Endothelial cell of umbilical vein (primary cell): ENCODE data around the gene OR5B12. TPM values are rescaled to one million over a fixed set of nuclear protein-coding genes. Genes with fewer than 3 reads are reported as not detected.

Experiments
- BruUV-seq: library from RNA; stranded (reverse); fragments of 400-500 nt; replicated peaks from 2 replicates; lab custom pipeline; 2021; lab: Mats Ljungman, UMichigan
- CTCF ChIA-PET: fragments of 300-600, 350-600 bp; sonication (Branson Sonifier 250); formaldehyde crosslinking; loops from one replicate; lab custom pipeline; 2021; ENCODE audit warnings: antibody characterized with exemption, inconsistent platforms; lab: Charles Lee
- POLR2A ChIA-PET: fragments of 300-600, 350-600 bp; sonication (Branson Sonifier 250); formaldehyde crosslinking; loops from one replicate; lab custom pipeline; 2021; ENCODE audit warnings: antibody characterized with exemption, inconsistent platforms; lab: Charles Lee
- DNase-seq: peaks from one replicate; pipeline ENCODE4 v3.0.0-alpha.2; 2011; ENCODE audit warnings: low read depth, low spot score
- FAIRE-seq: peaks from 2 replicates; lab custom pipeline; 2011; peaks lifted over from hg19 to GRCh38; lab: Jason Lieb, UNC
- H2AFZ ChIP-seq: 2 replicates; pipeline ENCODE4 v1.6.0; 2012; ENCODE audit warnings: low read depth, low read length, control low read depth, inconsistent platforms
- H3K27ac ChIP-seq: 2 replicates; pipeline ENCODE4 v1.5.1; 2011; ENCODE audit warnings: low read depth, mild to moderate bottlenecking, control low read depth, low read length, moderate library complexity; ENCODE audit not compliant: insufficient read depth
- H3K27me3 ChIP-seq, 2 experiments: 2 replicates each; pipeline versions ENCODE4 v1.6.0 to v1.6.1; 2011; ENCODE audit warnings: low read length in 2 of 2, mixed read lengths in 1 of 2; ENCODE audit not compliant: control insufficient read depth in 2 of 2, insufficient read depth in 2 of 2
- H3K36me3 ChIP-seq, 2 experiments: 2 replicates in 1 of 2; 3 replicates in 1 of 2; pipeline ENCODE4 v1.5.1; 2011; ENCODE audit warnings: low read length in 2 of 2, mild to moderate bottlenecking in 1 of 2, moderate library complexity in 1 of 2; ENCODE audit not compliant: control insufficient read depth in 2 of 2, insufficient read depth in 2 of 2; ENCODE audit errors: extremely low read depth in 1 of 2
- H3K4me1 ChIP-seq: 3 replicates; pipeline ENCODE4 v1.5.1; 2011; ENCODE audit warnings: mild to moderate bottlenecking, low read length; ENCODE audit not compliant: control insufficient read depth, insufficient read depth; ENCODE audit errors: extremely low read depth
- H3K4me2 ChIP-seq: 2 replicates; pipeline ENCODE4 v1.6.1; 2011; ENCODE audit warnings: low read length, control low read depth, mixed read lengths; ENCODE audit not compliant: insufficient read depth
- H3K4me3 ChIP-seq, 3 experiments: fragments of 200-600 bp in 1 of 3; sonication (generic), shearing (Covaris generic) in 1 of 3; replicated peaks in 1 of 3; 2 replicates each; pipeline ENCODE4 v1.5.1; 2011 to 2016; ENCODE audit warnings: control low read depth in 3 of 3, low read length in 3 of 3, mild to moderate bottlenecking in 2 of 3, inconsistent platforms in 1 of 3, low read depth in 1 of 3, moderate library complexity in 1 of 3; ENCODE audit not compliant: insufficient read depth in 1 of 3
- H3K79me2 ChIP-seq: 2 replicates; pipeline ENCODE4 v1.6.0; 2012; ENCODE audit warnings: low read length, inconsistent platforms; ENCODE audit not compliant: control insufficient read depth, insufficient read depth
- H3K9ac ChIP-seq: replicated peaks from 2 replicates; pipeline ENCODE3; 2011; ENCODE audit warnings: low read length, control low read depth; ENCODE audit not compliant: insufficient read depth; ENCODE audit errors: extremely low read depth
- H3K9me1 ChIP-seq: replicated peaks from 3 replicates; pipeline ENCODE4 v1.6.0; 2011; ENCODE audit warnings: mild to moderate bottlenecking, low read length; ENCODE audit not compliant: control insufficient read depth, insufficient read depth; ENCODE audit errors: extremely low read depth
- H3K9me3 ChIP-seq: replicated peaks from 2 replicates; pipeline ENCODE4 v1.5.1; 2012; ENCODE audit warnings: low read length, inconsistent platforms; ENCODE audit not compliant: control insufficient read depth, insufficient read depth
- H4K20me1 ChIP-seq: replicated peaks from 2 replicates; pipeline ENCODE3; 2011; ENCODE audit warnings: mild to moderate bottlenecking, low read length; ENCODE audit not compliant: control insufficient read depth, insufficient read depth; ENCODE audit errors: extremely low read depth
- EZH2 ChIP-seq: IDR thresholded peaks from 2 replicates; pipeline ENCODE4 v1.6.1; 2012; ENCODE audit warnings: borderline replicate concordance, low read depth, mild to moderate bottlenecking, moderate library complexity, low read length, inconsistent platforms; ENCODE audit not compliant: severe bottlenecking
- FOS ChIP-seq: IDR thresholded peaks from 2 replicates; pipeline ENCODE4 v1.6.1; 2011; ENCODE audit warnings: mild to moderate bottlenecking, low read length, moderate library complexity, borderline replicate concordance; ENCODE audit not compliant: insufficient read depth
- GATA2 ChIP-seq: IDR thresholded peaks from 2 replicates; pipeline ENCODE4 v1.7.0; 2011; ENCODE audit warnings: low read depth, mild to moderate bottlenecking, moderate library complexity, mixed read lengths, low read length; ENCODE audit not compliant: insufficient read length, insufficient read depth
- JUN ChIP-seq: IDR thresholded peaks from 2 replicates; pipeline ENCODE4 v1.6.1; 2011; ENCODE audit warnings: borderline replicate concordance, low read depth; ENCODE audit not compliant: insufficient read length, insufficient read depth
- MYC ChIP-seq: IDR thresholded peaks from one replicate; pipeline ENCODE4 v1.6.1; 2011; ENCODE audit warnings: mild to moderate bottlenecking, low read depth, low read length
- POLR2A ChIP-seq: IDR thresholded peaks from 2 replicates; pipeline ENCODE4 v1.6.1; 2012; ENCODE audit warnings: low read depth, mild to moderate bottlenecking, control low read depth, low read length
- POLR2AphosphoS5 ChIP-seq: IDR thresholded peaks from 2 replicates; pipeline ENCODE4 v1.6.1; 2012; ENCODE audit warnings: low read depth, mild to moderate bottlenecking, control low read depth, low read length, moderate library complexity; ENCODE audit not compliant: insufficient read depth
- dilution Hi-C: fragments of 300-500 bp; cut with MboI; formaldehyde crosslinking; loops from one replicate; pipeline ENCODE4 v1.15.0; 2019; ENCODE audit warnings: low sequenced_read_pairs; ENCODE audit not compliant: extremely low pct_ligation_motif_present
- intact Hi-C: fragments of 100-400 bp; cut with micrococcal nuclease; formaldehyde crosslinking; loops from one replicate; pipeline ENCODE4 v1.10.0; 2022
- polyA plus RNA-seq, 4 experiments: library from polyadenylated mRNA; depleted of rRNA in 3 of 4; stranded (reverse) in 3 of 4; unstranded in 1 of 4; fragments of >200 nt; gene quantifications; 2 replicates each; pipeline versions ENCODE4 v1.2.1 to v1.2.3, GENCODE V29; 2011 to 2012; ENCODE audit warnings: missing spikeins in 1 of 4
- total RNA-seq: library from RNA; stranded (reverse); gene quantifications from 2 replicates; pipeline ENCODE4 v1.2.3, GENCODE V29; 2021
- TF ChIP-seq, protein P1 (sequence below): IDR thresholded peaks from 2 replicates; pipeline ENCODE4 v1.6.1; 2011; ENCODE audit not compliant: insufficient read depth, insufficient read length
- TF ChIP-seq, protein P2 (sequence below), 2 donors: IDR thresholded peaks; 1 replicate in 1 of 2; 2 replicates in 1 of 2; pipeline ENCODE4 v1.5.1; 2011; ENCODE audit warnings: low read length in 2 of 2, mild to moderate bottlenecking in 2 of 2, moderate library complexity in 2 of 2, control low read depth in 1 of 2, inconsistent platforms in 1 of 2, low read depth in 1 of 2; ENCODE audit not compliant: insufficient read depth in 1 of 2; ENCODE audit errors: extremely low read depth in 1 of 2

The OR5B12 gene
- total and polyA plus RNA-seq, 2 donors (not counting 3 experiments of a cell fraction or from before 2014, with no cell fraction given) = not detected

DNA sequence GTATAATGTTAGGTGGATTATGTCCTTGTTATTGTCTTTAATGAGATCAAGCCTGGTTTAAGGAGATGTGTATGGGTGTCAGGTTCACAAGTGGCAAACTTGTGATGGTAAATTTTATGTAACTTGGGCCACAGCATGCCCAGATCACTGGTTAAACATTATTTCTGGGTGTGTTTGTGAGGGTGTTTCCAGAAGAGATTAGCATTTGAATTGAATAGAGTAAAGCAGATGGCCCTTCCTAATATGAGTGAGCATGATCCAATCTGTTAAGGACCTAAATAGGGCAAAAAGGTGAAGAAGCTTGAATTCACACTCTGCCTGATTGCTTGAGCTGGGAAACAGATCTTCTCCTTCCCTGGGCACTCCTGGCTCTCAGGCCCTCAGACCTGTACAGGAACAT lies 45.1 kb upstream of the OR5B12 start:
- FAIRE-seq (no peak), DNase-seq (no peak)
- Histone ChIP-seq H3K9me3 (no peaks in the 10 kb centered on the region), H2AFZ (no peak overlapping the region), H3K4me3 (no peak overlapping the region), H3K27me3 (no peaks in the 10 kb centered on the region), H3K9me1 (no peaks in the 10 kb centered on the region), H3K9ac (no peak overlapping the region), H3K27ac (no peak overlapping the region), H3K4me1 (no peaks in the 10 kb centered on the region), H3K36me3 (no peaks in the 10 kb centered on the region), H3K4me2 (no peak overlapping the region), H4K20me1 (no peaks in the 10 kb centered on the region), H3K79me2 (no peaks in the 10 kb centered on the region)
- TF ChIP-seq FOS (no peak), MYC (no peak), GATA2 (no peak), POLR2A (no peak), JUN (no peak), POLR2AphosphoS5 (no peak), EZH2 (no peak)
- TF ChIP-seq, protein P1, sequence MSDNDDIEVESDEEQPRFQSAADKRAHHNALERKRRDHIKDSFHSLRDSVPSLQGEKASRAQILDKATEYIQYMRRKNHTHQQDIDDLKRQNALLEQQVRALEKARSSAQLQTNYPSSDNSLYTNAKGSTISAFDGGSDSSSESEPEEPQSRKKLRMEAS = no peak
- TF ChIP-seq, protein P2, sequence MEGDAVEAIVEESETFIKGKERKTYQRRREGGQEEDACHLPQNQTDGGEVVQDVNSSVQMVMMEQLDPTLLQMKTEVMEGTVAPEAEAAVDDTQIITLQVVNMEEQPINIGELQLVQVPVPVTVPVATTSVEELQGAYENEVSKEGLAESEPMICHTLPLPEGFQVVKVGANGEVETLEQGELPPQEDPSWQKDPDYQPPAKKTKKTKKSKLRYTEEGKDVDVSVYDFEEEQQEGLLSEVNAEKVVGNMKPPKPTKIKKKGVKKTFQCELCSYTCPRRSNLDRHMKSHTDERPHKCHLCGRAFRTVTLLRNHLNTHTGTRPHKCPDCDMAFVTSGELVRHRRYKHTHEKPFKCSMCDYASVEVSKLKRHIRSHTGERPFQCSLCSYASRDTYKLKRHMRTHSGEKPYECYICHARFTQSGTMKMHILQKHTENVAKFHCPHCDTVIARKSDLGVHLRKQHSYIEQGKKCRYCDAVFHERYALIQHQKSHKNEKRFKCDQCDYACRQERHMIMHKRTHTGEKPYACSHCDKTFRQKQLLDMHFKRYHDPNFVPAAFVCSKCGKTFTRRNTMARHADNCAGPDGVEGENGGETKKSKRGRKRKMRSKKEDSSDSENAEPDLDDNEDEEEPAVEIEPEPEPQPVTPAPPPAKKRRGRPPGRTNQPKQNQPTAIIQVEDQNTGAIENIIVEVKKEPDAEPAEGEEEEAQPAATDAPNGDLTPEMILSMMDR (IDR thresholded peaks at IDR 0.05; ENCODE audit: extremely low read depth in 1 of 2, insufficient read depth in 1 of 2, low read depth in 1 of 2, low read length in 2 of 2) = no peak
- ChIA-PET POLR2A (no interaction called here), CTCF (no interaction called here)
- dilution Hi-C loops = no loop called here
- BruUV-seq = no TSS peak
- intact Hi-C loops = no loop called here
